HepG2 (cell line): ENCODE data around the gene COG1. TPM values are rescaled to one million over a fixed set of nuclear protein-coding genes. Genes with fewer than 3 reads are reported as not detected.

Experiments
- FOSL2 ChIP-seq: sonication (generic); formaldehyde crosslinking; IDR thresholded peaks from 2 replicates; pipeline ENCODE4 v1.4.0; 2020; ENCODE audit warnings: missing genetic modification reagents
- GABPB1 ChIP-seq: IDR thresholded peaks from 2 replicates; pipeline ENCODE4 v1.6.1; 2016; ENCODE audit warnings: mild to moderate bottlenecking, missing genetic modification reagents, moderate library complexity, missing compliant biosample characterization
- HOXA9 ChIP-seq: sonication (generic); formaldehyde crosslinking; IDR thresholded peaks from 2 replicates; pipeline ENCODE4 v1.8.1; 2022; ENCODE audit warnings: missing genetic modification reagents, mild to moderate bottlenecking, moderate library complexity, borderline replicate concordance
- MAFG ChIP-seq: sonication (generic); formaldehyde crosslinking; IDR thresholded peaks from 2 replicates; pipeline ENCODE4 v1.5.1; 2020; ENCODE audit warnings: mild to moderate bottlenecking, missing genetic modification reagents
- MAFK ChIP-seq, 2 experiments: IDR thresholded peaks in 1 of 2; conservative IDR thresholded peaks in 1 of 2; 2 replicates each; pipeline ENCODE4 v1.6.1; 2011; ENCODE audit warnings: improper control_type of control experiment in 2 of 2, low read length in 2 of 2
- MLXIP ChIP-seq: sonication (generic); formaldehyde crosslinking; IDR thresholded peaks from 2 replicates; pipeline ENCODE4 v1.9.0; 2021; ENCODE audit warnings: missing genetic modification reagents, borderline replicate concordance
- NFE2 ChIP-seq: sonication (generic); formaldehyde crosslinking; IDR thresholded peaks from 2 replicates; pipeline ENCODE4 v1.4.0; 2020; ENCODE audit warnings: missing genetic modification reagents
- NFE2L2 ChIP-seq: fragments of 150-350 bp; IDR thresholded peaks from 2 replicates; pipeline ENCODE4 v1.6.1; 2014; ENCODE audit warnings: low read length
- RBFOX2 ChIP-seq: fragments of 200-400 bp; formaldehyde crosslinking; IDR thresholded peaks from 2 replicates; pipeline ENCODE4 v1.6.1; 2017; ENCODE audit warnings: low read depth, mild to moderate bottlenecking, low read length
- RFX5 ChIP-seq: IDR thresholded peaks from 2 replicates; pipeline ENCODE4 v1.6.1; 2011; ENCODE audit warnings: low read depth, low read length, improper control_type of control experiment
- SAP130 ChIP-seq: IDR thresholded peaks from 2 replicates; pipeline ENCODE4 v1.6.1; 2016; ENCODE audit warnings: low read depth
- SP1 ChIP-seq, 2 experiments: fragments of 450-650 bp in 1 of 2; sonication (generic) in 1 of 2; formaldehyde crosslinking in 1 of 2; IDR thresholded peaks; 2 replicates each; pipeline versions ENCODE4 v1.4.0 to v1.6.1; 2016 to 2020; ENCODE audit warnings: missing genetic modification reagents in 1 of 2
- XRCC5 ChIP-seq: fragments of 200-400 bp; formaldehyde crosslinking; optimal IDR thresholded peaks from 2 replicates; pipeline ENCODE3; 2017; ENCODE audit warnings: mild to moderate bottlenecking, low read length
- ZNF335 ChIP-seq: sonication (generic); formaldehyde crosslinking; IDR thresholded peaks from 2 replicates; pipeline ENCODE4 v1.4.0; 2020; ENCODE audit warnings: missing genetic modification reagents
- polyA plus RNA-seq, 8 experiments: library from polyadenylated mRNA; depleted of rRNA in 3 of 8; stranded (reverse) in 7 of 8; unstranded in 1 of 8; fragments of >200 nt; fragmentation: Illumina TruSeq in 4 of 8; extraction: Trizol in 4 of 8; gene quantifications; 2 replicates each; pipeline versions ENCODE4 v1.2.1 to v1.2.3, GENCODE V29; 2011 to 2016; ENCODE audit warnings: low read depth in 4 of 8, missing spikeins in 1 of 8, mixed read lengths in 1 of 8; ENCODE audit not compliant: insufficient read depth in 1 of 8
- total RNA-seq, 5 experiments: library from RNA; depleted of rRNA; stranded (reverse); fragments of >200 nt; fragmentation: Illumina TruSeq; extraction: Trizol; gene quantifications; 2 replicates each; pipeline ENCODE4 v1.2.3, GENCODE V29; 2016; ENCODE audit warnings: low read depth in 1 of 5

COG1 gene
- total and polyA plus RNA-seq, 2 of the 13 experiments (the other 11 are each of a cell fraction or from before 2014, with no cell fraction given): 36.6 to 39.7 TPM

DNA sequence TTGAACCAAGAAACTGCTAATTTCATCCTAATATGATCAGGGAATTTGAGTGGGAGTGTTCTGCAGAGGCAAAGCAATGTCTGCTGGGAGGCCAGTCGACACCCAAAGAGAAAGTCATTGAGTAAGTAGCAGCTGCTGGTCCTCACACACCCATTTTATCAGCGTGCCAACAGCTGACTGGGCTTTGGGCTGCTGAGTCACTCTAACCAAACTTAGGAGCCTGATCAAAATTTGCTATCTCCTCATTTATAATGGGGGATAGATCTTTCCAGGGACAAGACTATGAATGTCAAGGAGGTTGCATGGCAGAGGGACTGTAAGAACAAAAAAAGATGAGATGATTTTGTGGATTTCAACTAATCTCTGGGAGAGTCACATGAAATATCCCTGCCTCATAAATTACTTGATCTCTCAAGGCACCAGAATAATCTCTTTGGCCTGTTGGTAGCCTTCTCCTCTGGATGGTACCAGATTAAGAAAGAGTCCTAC is 35.9 kb downstream of the COG1 start (continued):
- peak; percentile 41 to 71; a peak in 3 of 4 replicates for TF ChIP-seq MAFK (conservative IDR thresholded peaks at IDR 0.05 in 1 of 2, IDR thresholded peaks at IDR 0.05 in 1 of 2; ENCODE audit: low read length in 2 of 2)
- peak; percentile 17; the same call in 1 of the 2 replicates for TF ChIP-seq RBFOX2
- TF ChIP-seq NFE2 (CRISPR knock-in tag): peak; percentile 79
- peak; percentile 89 for TF ChIP-seq SAP130 (CRISPR knock-in tag)
- TF ChIP-seq SP1 (IDR thresholded peaks at IDR 0.05): no peak
- TF ChIP-seq SP1 (CRISPR knock-in tag; IDR thresholded peaks at IDR 0.05): no peak
- TF ChIP-seq ZNF335 (CRISPR knock-in tag): peak; percentile 66; the same call in 1 of the 2 replicates
- peak; percentile 51; the same call in 1 of the 2 replicates for TF ChIP-seq MAFG (CRISPR knock-in tag)
- TF ChIP-seq MLXIP (CRISPR knock-in tag): no peak
- TF ChIP-seq GABPB1 (CRISPR knock-in tag): no peak
- TF ChIP-seq HOXA9 (CRISPR knock-in tag): no peak
- TF ChIP-seq FOSL2 (CRISPR knock-in tag): peak; percentile 90
- peak; percentile 62; the same call in 1 of the 2 replicates for TF ChIP-seq NFE2L2
- peak; percentile 81 for TF ChIP-seq RFX5
- peak; percentile 21 for TF ChIP-seq XRCC5
- TF ChIP-seq, all 625 proteins: peak for 17
